GM18508 (cell line): ENCODE results near the gene PALLD.

ENCODE experiments used
- ATAC-seq: cut with Tn5 transposase; IDR thresholded peaks from one replicate; pipeline ENCODE4 v1.9.1; 2021; ENCODE audit warnings: moderate number of reproducible peaks; ENCODE audit not compliant: insufficient read depth, unreplicated experiment

Gene PALLD

GRCh38 chr4:168741281-168742173, 244.7 kb downstream of the PALLD start:
- no peak for ATAC-seq

GRCh38 chr4:168743131-168743530, 246.3 kb downstream of the PALLD start:
- no peak for ATAC-seq

GRCh38 chr4:168743601-168744000, 246.7 kb downstream of the PALLD start:
- ATAC-seq: no peak

GRCh38 chr4:168744021-168744420, 247.2 kb downstream of the PALLD start:
- no peak for ATAC-seq

- no peak for ATAC-seq
These were observed 252.0 kb downstream of the PALLD start for GRCh38 chr4:168748807-168749206.

- ATAC-seq: no peak
These were observed 254.7 kb downstream of the PALLD start for GRCh38 chr4:168751263-168752225.

GRCh38 chr4:168755598-168756477, 259.0 kb downstream of the PALLD start:
- no peak for ATAC-seq

- ATAC-seq: no peak
These were observed 260.6 kb downstream of the PALLD start for GRCh38 chr4:168757500-168757899.

- ATAC-seq: no peak
These were observed 261.6 kb downstream of the PALLD start for GRCh38 chr4:168758351-168758876.

GRCh38 chr4:168759321-168759720, 262.5 kb downstream of the PALLD start:
- ATAC-seq: no peak

- no peak for ATAC-seq
These were observed 263.2 kb downstream of the PALLD start for GRCh38 chr4:168759959-168760527.

- no peak for ATAC-seq
These were observed 264.2 kb downstream of the PALLD start for GRCh38 chr4:168761066-168761465.

- ATAC-seq: no peak
These were observed 268.5 kb downstream of the PALLD start for GRCh38 chr4:168765322-168765721.

GRCh38 chr4:168765726-168766125, 268.9 kb downstream of the PALLD start:
- ATAC-seq: no peak

GRCh38 chr4:168766604-168767316, 269.9 kb downstream of the PALLD start:
- no peak for ATAC-seq

- ATAC-seq: no peak
These were observed 272.6 kb downstream of the PALLD start for GRCh38 chr4:168769416-168769815.

GRCh38 chr4:168769837-168770236, 273.0 kb downstream of the PALLD start:
- ATAC-seq: no peak

GRCh38 chr4:168771251-168771650, 274.4 kb downstream of the PALLD start:
- ATAC-seq: no peak
